Esophagus squamous epithelium (tissue), 5 donors: ENCODE data around the gene STARD5. TPM values are rescaled to one million over a fixed set of nuclear protein-coding genes. Genes with fewer than 3 reads are reported as not detected.
"Not testable (repeated sequence)": the region's sequence is repeated elsewhere in the genome, so short reads cannot be mapped to it uniquely, and the experiment has no call there.

Experiments used
- DNase-seq: peaks from one replicate; lab custom pipeline; 2025; lab: John Stamatoyannopoulos, UW
- H3K27ac ChIP-seq, 4 donors: fragments of 200-600 bp; sonication (generic); one replicate each; pipeline ENCODE4 v1.5.1; 2016 to 2019; ENCODE audit warnings: mild to moderate bottlenecking in 1 of 4
- H3K27me3 ChIP-seq, 4 donors: fragments of 200-600 bp; sonication (generic); 1 replicate in 3 of 4; 2 replicates in 1 of 4; pipeline versions ENCODE4 v1.5.1 to v1.6.0; 2017 to 2021; ENCODE audit warnings: antibody characterized with exemption in 1 of 4
- H3K36me3 ChIP-seq, 3 donors: fragments of 200-600 bp; sonication (generic); one replicate each; pipeline ENCODE4 v1.5.1; 2016 to 2019
- H3K4me1 ChIP-seq, 3 donors: fragments of 200-600 bp; sonication (generic); one replicate each; pipeline ENCODE4 v1.5.1; 2017 to 2019
- H3K4me3 ChIP-seq, 4 donors: fragments of 200-600 bp; sonication (generic); 1 replicate in 3 of 4; 2 replicates in 1 of 4; pipeline ENCODE4 v1.5.1; 2016 to 2019; ENCODE audit warnings: mild to moderate bottlenecking in 2 of 4, moderate library complexity in 1 of 4
- H3K9me3 ChIP-seq, 3 donors: fragments of 200-600 bp; sonication (generic); one replicate each; pipeline ENCODE4 v1.5.1; 2016 to 2019
- CTCF ChIP-seq, 6 experiments: fragments of 450-650 bp in 4 of 6; fragments of 200-600 bp in 2 of 6; sonication (generic) in 2 of 6; IDR thresholded peaks; one replicate each; pipeline ENCODE4 v1.5.1; 2016 to 2019; ENCODE audit warnings: antibody characterized with exemption in 6 of 6, mild to moderate bottlenecking in 4 of 6, moderate library complexity in 4 of 6
- POLR2A ChIP-seq, 4 donors: fragments of 450-650 bp; IDR thresholded peaks; one replicate each; pipeline ENCODE4 v1.6.1; 2017; ENCODE audit warnings: antibody characterized with exemption in 4 of 4, mild to moderate bottlenecking in 4 of 4, moderate library complexity in 3 of 4
- WGBS, 2 donors: methylation state at CpG; one replicate each; pipeline ENCODE4 v1.1.5; 2018; 5-methylcytosine and 5-hydroxymethylcytosine counted together
- intact Hi-C: fragments of 100-400 bp; cut with DNase I; formaldehyde crosslinking; loops from one replicate; pipeline ENCODE4 v1.15.0; 2022
- total RNA-seq, 4 donors: library from RNA; depleted of rRNA; stranded (reverse); fragments of >200 nt; gene quantifications; one replicate each; pipeline ENCODE4 v1.1.0, GENCODE V29; 2016
- donor health status: DM: yes; HTN: yes; CAD: no.

The STARD5 gene
- total RNA-seq, 4 donors from 2014 or later: 14.9 to 21.2 (median 17.5) TPM

- Histone ChIP-seq H3K4me3 (no peak overlapping the region), H3K27me3 (no peaks in the 10 kb centered on the region), H3K4me1 (no peaks in the 10 kb centered on the region), H3K36me3 (no peaks in the 10 kb centered on the region), H3K9me3 (no peaks in the 10 kb centered on the region), H3K27ac (no peak overlapping the region)
- DNase-seq: no peak
- WGBS, 2 donors: 70 to 81% methylated on average over 4 to 5 of the region's 6 CpGs
- TF ChIP-seq CTCF (IDR thresholded peaks at IDR 0.05): no peak
- no peak for TF ChIP-seq POLR2A (IDR thresholded peaks at IDR 0.05)
- intact Hi-C loops: no loop called here
Observed at GRCh38 chr15:81357180-81357686, 33.3 kb upstream of the STARD5 start.

DNA sequence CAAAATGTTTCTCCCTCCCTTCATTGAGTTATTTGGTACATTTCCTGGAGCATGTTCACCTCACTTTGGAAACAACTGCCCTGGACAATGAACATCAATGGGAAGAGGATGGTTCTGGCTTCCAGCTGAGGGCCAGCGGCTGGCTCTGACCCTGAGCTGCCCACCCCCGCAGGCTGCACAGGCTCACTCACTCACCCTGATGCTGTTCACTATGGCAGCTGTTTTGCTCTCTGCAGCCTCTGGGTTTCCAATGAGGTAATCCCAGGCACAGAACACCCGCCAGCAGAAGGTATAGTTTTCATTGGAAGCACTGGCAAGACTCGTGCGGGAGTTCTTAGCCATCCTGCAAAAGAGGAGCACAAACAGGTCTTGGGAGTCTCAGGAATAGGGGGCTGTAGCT lies 32.3 kb upstream of the STARD5 start:
- TF ChIP-seq CTCF (IDR thresholded peaks at IDR 0.05): no peak
- TF ChIP-seq POLR2A (IDR thresholded peaks at IDR 0.05): no peak
- H3K9me3 ChIP-seq: no peaks in the 10 kb centered on the region
- intact Hi-C loops: no loop called here
- no peak for DNase-seq
- H3K27ac ChIP-seq: no peak overlapping the region
- WGBS, 2 donors: 60 to 86% methylated on average over 1 to 2 of the region's 5 CpGs
- no peaks in the 10 kb centered on the region for H3K4me1 ChIP-seq
- H3K27me3 ChIP-seq: no peaks in the 10 kb centered on the region
- no peak overlapping the region for H3K4me3 ChIP-seq
- H3K36me3 ChIP-seq: no peaks in the 10 kb centered on the region

GRCh38 chr15:81351651-81352050 lies 27.7 kb upstream of the STARD5 start:
- DNase-seq: no peak
- H3K9me3 ChIP-seq: no peaks in the 10 kb centered on the region
- TF ChIP-seq CTCF (IDR thresholded peaks at IDR 0.05) (no peak), POLR2A (IDR thresholded peaks at IDR 0.05) (no peak)

GRCh38 chr15:81349271-81349670 lies 25.3 kb upstream of the STARD5 start:
- 89 to 100% methylated on average over 1 to 3 of the region's 3 CpGs for WGBS, 2 donors
- no peaks in the 10 kb centered on the region for H3K9me3 ChIP-seq
- no peak for TF ChIP-seq CTCF (IDR thresholded peaks at IDR 0.05)
- TF ChIP-seq POLR2A (IDR thresholded peaks at IDR 0.05): no peak
- peaks cover 0 to 18% (median 0%) of the 10 kb centered on the region in 4 donors for H3K27me3 ChIP-seq
- intact Hi-C loops: no loop called here
- H3K4me1 ChIP-seq: no peaks in the 10 kb centered on the region
- no peak overlapping the region for H3K4me3 ChIP-seq
- H3K27ac ChIP-seq: no peak overlapping the region
- no peaks in the 10 kb centered on the region for H3K36me3 ChIP-seq
- no peak for DNase-seq

More at GRCh38 chr15:81351651-81352050, 27.7 kb upstream of the STARD5 start:
- H3K36me3 ChIP-seq: no peaks in the 10 kb centered on the region
- intact Hi-C loops: no loop called here
- H3K4me1 ChIP-seq: no peaks in the 10 kb centered on the region
- no peak overlapping the region for H3K27ac ChIP-seq
- H3K4me3 ChIP-seq: no peak overlapping the region
- WGBS, 2 donors: 62 to 89% methylated on average over 3 to 4 of the region's 5 CpGs
- peaks cover 0 to 5% (median 0%) of the 10 kb centered on the region in 4 donors for H3K27me3 ChIP-seq

GRCh38 chr15:81348691-81349090 lies 24.8 kb upstream of the STARD5 start:
- H3K9me3 ChIP-seq, H3K4me3 ChIP-seq, H3K4me1 ChIP-seq, H3K36me3 ChIP-seq, intact Hi-C loops, H3K27ac ChIP-seq, DNase-seq: not testable (repeated sequence)
- H3K27me3 ChIP-seq: peaks cover 0 to 18% (median 0%) of the 10 kb centered on the region in 4 donors
- 70 to 75% methylated on average over 11 of the region's 11 CpGs for WGBS, 2 donors

DNA sequence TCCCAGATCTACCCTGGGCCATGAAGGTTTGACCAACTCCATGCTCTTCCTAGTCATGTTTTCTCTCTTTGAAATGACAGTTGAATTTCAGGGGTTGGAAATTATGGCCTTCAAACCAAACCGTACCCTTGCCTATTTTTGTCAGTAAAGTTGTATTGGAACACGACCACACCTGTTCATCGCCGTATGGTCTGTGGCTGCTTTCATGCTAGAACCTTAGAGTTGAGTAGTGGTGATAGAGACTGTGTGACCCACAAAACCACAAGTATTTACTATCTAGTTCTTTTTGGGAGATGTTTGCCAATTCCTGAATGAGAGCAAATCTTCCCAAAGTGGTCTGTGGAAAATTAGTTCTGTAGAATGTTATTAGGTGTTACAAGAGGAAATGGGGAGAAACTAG lies 24.0 kb upstream of the STARD5 start:
- Histone ChIP-seq H3K27ac (no peak overlapping the region), H3K4me1 (no peaks in the 10 kb centered on the region), H3K36me3 (no peaks in the 10 kb centered on the region), H3K9me3 (no peaks in the 10 kb centered on the region), H3K27me3 (peaks cover 0 to 18% (median 0%) of the 10 kb centered on the region in 4 donors), H3K4me3 (no peak overlapping the region)
- WGBS, 2 donors: 86% methylated on average over 4 of the region's 4 CpGs
- DNase-seq: no peak
- TF ChIP-seq CTCF (IDR thresholded peaks at IDR 0.05): no peak
- no peak for TF ChIP-seq POLR2A (IDR thresholded peaks at IDR 0.05)
- intact Hi-C loops: no loop called here
